Epithelial cell of esophagus (primary cell): Measurements from ENCODE around the gene CFAP53.

Experiments used
- DNase-seq: peaks from one replicate; pipeline ENCODE4 v3.0.0; 2010; ENCODE audit warnings: low read depth
- H3K4me3 ChIP-seq: 2 replicates; pipeline ENCODE4 v1.5.1; 2011; ENCODE audit warnings: mild to moderate bottlenecking, low read length, control low read depth
- TF ChIP-seq, protein P1 (sequence below): IDR thresholded peaks from 2 replicates; pipeline ENCODE4 v1.5.1; 2011; ENCODE audit warnings: low read depth, mild to moderate bottlenecking, low read length, control low read depth, inconsistent platforms; ENCODE audit not compliant: insufficient read depth; ENCODE audit errors: missing control alignments

Gene CFAP53

DNA sequence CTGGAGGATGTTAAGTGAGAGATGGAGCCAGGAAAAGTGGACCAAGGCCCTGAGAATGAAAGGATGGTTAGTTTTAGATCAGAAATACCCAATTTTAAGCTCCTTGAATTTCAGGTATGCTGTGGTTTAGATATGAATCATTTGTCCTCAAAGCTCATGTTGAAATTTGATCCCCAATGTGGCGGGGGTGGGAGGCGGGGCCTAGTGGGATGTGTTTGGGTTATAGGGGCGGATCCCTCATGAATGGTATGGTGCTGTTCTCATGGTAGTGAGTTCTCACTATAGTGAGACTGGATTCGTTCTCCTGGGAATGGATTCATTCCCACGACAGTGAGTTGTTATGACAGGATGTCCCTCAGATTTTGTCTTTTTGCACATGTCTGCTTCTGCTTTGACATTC, 82.7 kb downstream of the CFAP53 start:
- TF ChIP-seq, protein P1, sequence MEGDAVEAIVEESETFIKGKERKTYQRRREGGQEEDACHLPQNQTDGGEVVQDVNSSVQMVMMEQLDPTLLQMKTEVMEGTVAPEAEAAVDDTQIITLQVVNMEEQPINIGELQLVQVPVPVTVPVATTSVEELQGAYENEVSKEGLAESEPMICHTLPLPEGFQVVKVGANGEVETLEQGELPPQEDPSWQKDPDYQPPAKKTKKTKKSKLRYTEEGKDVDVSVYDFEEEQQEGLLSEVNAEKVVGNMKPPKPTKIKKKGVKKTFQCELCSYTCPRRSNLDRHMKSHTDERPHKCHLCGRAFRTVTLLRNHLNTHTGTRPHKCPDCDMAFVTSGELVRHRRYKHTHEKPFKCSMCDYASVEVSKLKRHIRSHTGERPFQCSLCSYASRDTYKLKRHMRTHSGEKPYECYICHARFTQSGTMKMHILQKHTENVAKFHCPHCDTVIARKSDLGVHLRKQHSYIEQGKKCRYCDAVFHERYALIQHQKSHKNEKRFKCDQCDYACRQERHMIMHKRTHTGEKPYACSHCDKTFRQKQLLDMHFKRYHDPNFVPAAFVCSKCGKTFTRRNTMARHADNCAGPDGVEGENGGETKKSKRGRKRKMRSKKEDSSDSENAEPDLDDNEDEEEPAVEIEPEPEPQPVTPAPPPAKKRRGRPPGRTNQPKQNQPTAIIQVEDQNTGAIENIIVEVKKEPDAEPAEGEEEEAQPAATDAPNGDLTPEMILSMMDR = no peak
- H3K4me3 ChIP-seq = no peak overlapping the region
- DNase-seq = peak; percentile 95

DNA sequence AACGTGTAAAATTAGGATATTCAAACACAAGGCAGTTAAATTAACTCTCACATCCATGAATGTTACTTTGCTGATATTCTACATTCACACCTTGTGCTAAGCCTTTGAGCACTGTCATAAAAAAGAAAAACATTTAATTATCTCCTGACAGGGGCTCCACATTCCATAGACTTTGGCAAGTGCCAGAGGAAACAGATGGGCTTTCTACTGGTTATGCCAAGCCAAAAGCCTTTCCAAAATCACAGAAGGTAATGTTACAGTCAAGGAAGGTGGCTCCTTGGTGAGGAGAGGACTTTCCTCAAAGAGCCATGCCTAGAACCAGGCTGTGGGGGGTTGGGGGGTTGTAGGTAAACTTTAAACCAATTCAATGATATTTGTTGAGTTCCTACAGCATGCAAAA, 83.8 kb downstream of the CFAP53 start:
- DNase-seq = no peak
- TF ChIP-seq, protein P1 = no peak
- no peak overlapping the region for H3K4me3 ChIP-seq

DNA sequence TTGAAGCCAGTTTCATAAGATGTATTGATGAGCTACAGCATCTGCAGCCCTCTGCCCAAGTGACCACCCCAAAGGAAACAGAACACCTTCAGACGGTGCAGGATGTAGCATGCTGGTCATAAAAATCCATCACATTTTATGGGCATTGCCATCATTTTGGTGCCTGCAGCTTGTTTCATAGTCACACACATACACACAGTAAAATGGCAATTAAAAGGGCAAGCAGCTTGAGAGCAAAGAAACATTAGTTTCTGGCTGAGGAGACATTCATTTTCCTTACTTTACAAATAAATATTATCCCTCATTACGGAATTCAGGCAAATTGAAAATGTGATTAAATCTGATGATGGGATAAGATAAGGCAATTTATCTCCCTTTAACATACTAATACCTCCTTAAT, 84.7 kb downstream of the CFAP53 start:
- H3K4me3 ChIP-seq = no peak overlapping the region
- DNase-seq = no peak
- TF ChIP-seq, protein P1 = no peak

DNA sequence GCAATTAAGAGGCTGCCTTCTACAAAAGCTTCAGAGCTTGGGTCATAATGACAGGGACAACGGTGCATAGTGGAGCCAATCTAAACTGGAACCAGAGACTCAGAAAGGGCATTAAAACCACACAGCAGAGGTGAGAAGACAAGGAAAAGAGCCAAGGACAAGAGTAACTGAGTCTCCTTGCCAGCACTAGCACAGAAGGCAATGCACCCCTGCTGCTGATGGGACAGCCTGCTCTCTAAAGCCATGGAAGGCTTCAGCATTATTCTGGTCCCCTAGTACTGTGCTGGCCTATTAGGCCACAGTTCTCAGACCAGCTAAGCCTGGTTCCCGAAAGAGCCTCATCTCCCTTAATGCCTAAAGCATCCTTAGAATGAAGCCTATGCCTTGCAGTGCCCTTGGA, 86.8 kb downstream of the CFAP53 start:
- H3K4me3 ChIP-seq = no peak overlapping the region
- DNase-seq = no peak
- TF ChIP-seq, protein P1 = no peak

DNA sequence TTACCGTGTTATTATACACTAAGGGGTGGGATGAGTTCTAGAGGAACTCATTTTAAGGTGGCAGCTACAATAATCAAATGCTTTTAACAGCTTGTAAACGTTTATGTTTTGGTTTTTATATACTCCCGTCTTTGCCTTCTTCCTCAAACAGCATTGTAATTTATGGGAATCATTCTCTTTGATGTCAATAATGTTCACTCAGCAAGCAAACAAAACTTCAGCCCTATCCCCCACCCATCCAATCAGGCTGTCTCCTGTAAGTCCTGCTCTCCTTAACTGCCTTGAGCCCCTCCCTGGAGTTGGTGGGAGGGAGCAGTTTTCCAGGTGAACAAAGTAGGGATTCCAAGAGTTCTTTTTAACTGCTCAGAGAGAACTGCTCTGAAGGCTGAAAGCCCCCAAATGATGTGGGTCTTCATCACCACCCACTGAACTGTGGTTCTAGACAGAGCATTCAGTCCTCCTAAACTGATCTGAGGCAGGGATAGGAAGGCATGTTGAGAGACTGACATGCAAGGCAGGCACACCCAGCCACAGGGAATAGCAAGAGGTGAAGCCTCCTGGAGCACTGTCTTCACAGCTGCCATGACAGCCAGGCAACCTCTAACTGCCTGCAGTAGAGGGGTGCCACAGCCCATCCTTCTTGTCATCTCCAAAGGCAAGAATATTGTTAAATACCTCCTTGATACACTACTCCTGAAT, 88.9 kb downstream of the CFAP53 start:
- TF ChIP-seq, protein P1 = no peak
- DNase-seq = no peak
- H3K4me3 ChIP-seq = no peak overlapping the region
